ENCODE measurements around the gene OR1I1.

GRCh38 chr19:15126131-15126910 is 44.3 kb downstream of the OR1I1 start:
- TF ChIP-seq POLR2A (IDR thresholded peaks at IDR 0.05) (no peak), CTCF (IDR thresholded peaks at IDR 0.05) (no peak)

All from stomach (tissue), 4 donors.